Activated CD4-positive, alpha-beta memory T cell treated with anti-CD3 and anti-CD28 coated beads, Interleukin-2, amount 10 ng/mL, durations not matched to agents 7 days and 5 days (primary cell): ENCODE measurements around the gene DIS3L2. TPM values are rescaled to one million over a fixed set of nuclear protein-coding genes. Genes with fewer than 3 reads are reported as not detected.

ENCODE experiments used
- CTCF ChIA-PET: fragments of 350-600 bp; sonication (Branson Sonifier 250); formaldehyde crosslinking; loops from one replicate; lab custom pipeline; 2021; ENCODE audit warnings: antibody characterized with exemption, inconsistent platforms; lab: Charles Lee
- POLR2A ChIA-PET: fragments of 350-600 bp; sonication (Branson Sonifier 250); formaldehyde crosslinking; loops from one replicate; lab custom pipeline; 2021; ENCODE audit warnings: antibody characterized with exemption; lab: Charles Lee
- DNase-seq: peaks from one replicate; pipeline ENCODE4 v3.0.0-alpha.2; 2020
- H3K27ac Mint-ChIP-seq: one replicate; pipeline ENCODE4 v1.8.0; 2021; ENCODE audit warnings: mild to moderate bottlenecking, mixed read lengths
- H3K27me3 Mint-ChIP-seq: one replicate; pipeline ENCODE4 v1.8.0; 2021; ENCODE audit warnings: mixed read lengths
- H3K36me3 Mint-ChIP-seq: one replicate; pipeline ENCODE4 v1.8.0; 2021; ENCODE audit warnings: low read depth, mixed read lengths
- H3K4me1 Mint-ChIP-seq: one replicate; pipeline ENCODE4 v1.8.0; 2021; ENCODE audit warnings: mixed read lengths
- H3K4me3 Mint-ChIP-seq: one replicate; pipeline ENCODE4 v1.8.0; 2021; ENCODE audit warnings: mild to moderate bottlenecking, mixed read lengths
- H3K9me3 Mint-ChIP-seq: one replicate; pipeline ENCODE4 v1.8.0; 2021; ENCODE audit warnings: mixed read lengths
- total RNA-seq, 2 experiments: library from RNA; stranded (reverse); gene quantifications; one replicate each; pipeline ENCODE4 v1.2.3, GENCODE V29; 2021

DIS3L2 gene
- total RNA-seq, 2 experiments from 2014 or later, result 25.8 to 30.6 TPM

DNA sequence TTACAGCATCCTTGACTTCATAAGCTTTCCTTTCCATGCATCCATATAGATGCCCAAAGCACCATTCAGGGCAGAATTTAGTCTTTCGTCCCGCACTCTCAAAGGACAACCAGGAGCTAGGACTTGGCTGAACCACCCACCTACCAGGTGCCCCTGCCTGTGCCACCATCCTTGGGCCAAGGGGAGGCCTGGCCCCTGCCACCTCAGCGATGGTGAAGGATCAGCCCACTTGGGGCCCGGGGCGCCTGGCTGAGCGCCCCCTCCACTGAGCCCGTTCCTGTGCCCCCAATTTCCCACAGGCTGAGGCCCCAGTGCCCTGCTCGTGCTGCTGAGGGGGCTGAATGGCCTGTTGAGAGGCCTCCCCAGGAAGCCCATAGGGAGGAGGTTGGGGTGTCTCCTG lies 383.7 kb downstream of the DIS3L2 start:
- DNase-seq, result no peak
- peaks cover 17% of the 10 kb centered on the region for H3K27me3 Mint-ChIP-seq
- POLR2A ChIA-PET, result no interaction called here
- H3K36me3 Mint-ChIP-seq, result no peaks in the 10 kb centered on the region
- peaks cover 7% of the 10 kb centered on the region for H3K4me1 Mint-ChIP-seq
- CTCF ChIA-PET, result no interaction called here
- H3K9me3 Mint-ChIP-seq, result no peaks in the 10 kb centered on the region
- H3K27ac Mint-ChIP-seq, result no peak overlapping the region
- H3K4me3 Mint-ChIP-seq, result no peak overlapping the region

DNA sequence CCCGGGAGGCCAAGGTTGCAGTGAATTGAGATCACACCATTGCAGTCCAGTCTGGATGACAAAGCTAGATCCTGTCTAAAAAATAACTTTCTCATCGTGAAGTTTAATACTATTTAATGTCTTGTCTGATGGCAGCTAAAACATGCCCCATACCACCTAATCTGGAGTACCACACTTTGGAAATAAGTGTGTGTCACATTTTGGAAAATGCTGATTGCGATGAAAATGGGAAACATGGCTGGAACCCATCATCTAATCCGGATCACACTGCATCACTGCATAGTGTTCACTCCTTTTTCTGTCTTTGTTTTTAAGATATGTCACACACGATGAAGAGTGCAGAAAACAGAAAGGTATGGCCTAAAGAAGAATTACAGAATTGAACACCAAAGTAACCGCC lies 385.9 kb downstream of the DIS3L2 start:
- Mint-ChIP-seq H3K9me3 (no peaks in the 10 kb centered on the region), H3K4me1 (peaks cover 7% of the 10 kb centered on the region), H3K36me3 (no peaks in the 10 kb centered on the region), H3K27ac (no peak overlapping the region), H3K27me3 (peaks cover 29% of the 10 kb centered on the region), H3K4me3 (no peak overlapping the region)
- ChIA-PET CTCF (interaction anchor here (1.2 to 1.3 kb wide), 2 partner anchors 12 to 92 kb away, joined by 3 to 5 read pairs; no protein-coding TSS in a partner anchor), POLR2A (no interaction called here)
- no peak for DNase-seq

GRCh38 chr2:232348936-232349335 lies 387.4 kb downstream of the DIS3L2 start:
- ChIA-PET POLR2A (no interaction called here), CTCF (interaction anchor here (1.2 kb wide), 1 partner anchor 14 kb away, joined by 3 read pairs; no protein-coding TSS in a partner anchor)
- peak; percentile 46 for DNase-seq
- Mint-ChIP-seq H3K9me3 (no peaks in the 10 kb centered on the region), H3K27me3 (peaks cover 34% of the 10 kb centered on the region), H3K36me3 (no peaks in the 10 kb centered on the region), H3K27ac (no peak overlapping the region), H3K4me1 (peaks cover 7% of the 10 kb centered on the region), H3K4me3 (no peak overlapping the region)

GRCh38 chr2:232349546-232349945 lies 388.0 kb downstream of the DIS3L2 start:
- peaks cover 30% of the 10 kb centered on the region for H3K27me3 Mint-ChIP-seq
- no peak overlapping the region for H3K27ac Mint-ChIP-seq
- H3K9me3 Mint-ChIP-seq, result no peaks in the 10 kb centered on the region
- DNase-seq, result no peak
- no peaks in the 10 kb centered on the region for H3K36me3 Mint-ChIP-seq
- peaks cover 7% of the 10 kb centered on the region for H3K4me1 Mint-ChIP-seq
- ChIA-PET POLR2A (no interaction called here), CTCF (no interaction called here)
- H3K4me3 Mint-ChIP-seq, result no peak overlapping the region

DNA sequence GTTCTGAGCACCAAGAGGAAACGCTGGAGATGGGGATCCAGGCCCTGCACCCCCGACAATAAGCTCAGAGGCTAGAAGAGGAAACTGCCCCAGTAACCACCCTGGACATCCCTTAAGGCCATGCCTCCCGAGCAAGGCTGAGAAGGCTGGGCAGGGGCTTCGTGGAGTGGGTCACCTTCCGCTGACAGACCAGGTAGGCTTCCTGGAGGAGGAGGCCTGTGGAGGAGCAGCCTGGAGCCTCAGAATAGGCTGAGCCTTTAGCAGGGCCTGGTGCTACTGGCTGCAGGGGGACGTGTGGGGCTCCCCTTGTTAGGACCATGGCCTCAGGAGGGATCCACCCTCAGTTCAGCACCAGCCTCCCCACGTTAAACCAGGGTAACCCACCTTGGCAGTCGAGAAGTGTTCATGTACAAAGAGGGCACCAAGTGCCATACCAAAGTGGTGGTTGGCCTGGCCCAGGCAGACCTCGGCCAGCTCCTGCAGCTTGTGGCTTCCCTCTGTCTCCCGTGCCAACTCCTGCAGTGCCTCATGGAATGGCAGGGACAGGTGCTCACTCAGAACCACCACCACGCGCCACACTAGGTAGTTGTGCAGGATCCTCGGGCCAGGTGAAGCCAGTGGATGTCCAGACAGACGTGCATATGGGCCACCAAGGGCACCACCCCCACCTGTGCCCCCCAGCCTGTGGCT lies 388.6 kb downstream of the DIS3L2 start:
- no peak overlapping the region for H3K27ac Mint-ChIP-seq
- H3K4me3 Mint-ChIP-seq, result no peak overlapping the region
- DNase-seq, result no peak
- POLR2A ChIA-PET, result no interaction called here
- H3K36me3 Mint-ChIP-seq, result no peaks in the 10 kb centered on the region
- H3K4me1 Mint-ChIP-seq, result peaks cover 7% of the 10 kb centered on the region
- H3K9me3 Mint-ChIP-seq, result no peaks in the 10 kb centered on the region
- H3K27me3 Mint-ChIP-seq, result peaks cover 30% of the 10 kb centered on the region
- CTCF ChIA-PET, result no interaction called here

- no peak for DNase-seq
- no peak overlapping the region for H3K27ac Mint-ChIP-seq
- no peaks in the 10 kb centered on the region for H3K36me3 Mint-ChIP-seq
- H3K4me1 Mint-ChIP-seq, result peaks cover 7% of the 10 kb centered on the region
- H3K27me3 Mint-ChIP-seq, result peaks cover 30% of the 10 kb centered on the region
- H3K9me3 Mint-ChIP-seq, result no peaks in the 10 kb centered on the region
- ChIA-PET POLR2A (no interaction called here), CTCF (no interaction called here)
- H3K4me3 Mint-ChIP-seq, result no peak overlapping the region
These were observed 389.5 kb downstream of the DIS3L2 start for GRCh38 chr2:232350804-232351685.

DNA sequence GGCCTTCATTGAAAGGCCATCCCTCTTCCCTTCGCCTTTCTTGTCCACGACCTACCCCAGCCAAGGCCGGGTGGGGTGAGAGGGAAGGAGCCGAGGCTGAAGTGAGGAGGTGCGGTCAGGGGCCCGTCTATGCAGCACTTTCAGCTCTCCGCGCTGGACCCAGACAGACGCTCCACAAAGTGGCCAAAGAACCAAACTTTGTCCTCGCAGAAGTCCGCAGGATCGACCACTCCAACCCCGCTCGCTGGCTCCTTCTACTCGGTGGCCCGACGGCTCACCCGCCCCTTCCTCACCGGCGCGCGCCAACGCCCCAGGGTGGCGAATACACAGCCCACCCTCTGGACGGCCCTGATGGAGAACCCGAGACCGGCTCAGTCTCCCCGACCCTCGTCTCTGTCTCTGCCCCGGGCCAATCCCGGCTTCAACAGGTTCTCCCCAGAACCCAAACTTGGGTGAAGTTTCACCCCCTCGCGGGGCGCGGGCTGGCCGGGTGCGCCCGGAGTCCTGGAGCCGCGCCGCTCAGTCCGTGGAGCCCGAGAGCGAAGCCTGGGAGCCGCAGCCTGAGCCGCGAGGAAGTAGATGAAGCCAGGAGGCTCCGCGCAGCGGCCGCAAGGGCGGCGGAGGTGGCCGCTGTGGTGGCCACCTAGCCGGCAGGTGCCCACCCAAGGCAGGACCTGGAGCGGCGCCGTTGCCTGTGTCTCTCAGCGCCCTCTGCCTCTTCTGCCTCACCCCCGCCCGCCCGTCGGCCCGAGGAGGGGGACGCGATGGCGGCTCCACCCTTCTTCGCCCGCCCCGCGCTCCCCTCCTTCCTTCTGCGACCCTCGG lies 390.4 kb downstream of the DIS3L2 start:
- CTCF ChIA-PET, result no interaction called here
- POLR2A ChIA-PET, result no interaction called here
- Mint-ChIP-seq H3K9me3 (no peaks in the 10 kb centered on the region), H3K4me1 (peaks cover 7% of the 10 kb centered on the region), H3K27me3 (peaks cover 30% of the 10 kb centered on the region), H3K36me3 (no peaks in the 10 kb centered on the region), H3K27ac (no peak overlapping the region), H3K4me3 (no peak overlapping the region)
- DNase-seq, result no peak

GRCh38 chr2:232352511-232353091 lies 391.1 kb downstream of the DIS3L2 start:
- CTCF ChIA-PET, result no interaction called here
- POLR2A ChIA-PET, result no interaction called here
- peaks cover 7% of the 10 kb centered on the region for H3K4me1 Mint-ChIP-seq
- H3K27me3 Mint-ChIP-seq, result peaks cover 29% of the 10 kb centered on the region
- no peak overlapping the region for H3K4me3 Mint-ChIP-seq
- no peak overlapping the region for H3K27ac Mint-ChIP-seq
- no peaks in the 10 kb centered on the region for H3K36me3 Mint-ChIP-seq
- no peaks in the 10 kb centered on the region for H3K9me3 Mint-ChIP-seq
- no peak for DNase-seq

- Mint-ChIP-seq H3K27me3 (peaks cover 30% of the 10 kb centered on the region), H3K4me3 (no peak overlapping the region), H3K9me3 (no peaks in the 10 kb centered on the region), H3K27ac (no peak overlapping the region), H3K4me1 (peaks cover 7% of the 10 kb centered on the region), H3K36me3 (no peaks in the 10 kb centered on the region)
- ChIA-PET POLR2A (no interaction called here), CTCF (no interaction called here)
- DNase-seq, result no peak
These were observed 391.6 kb downstream of the DIS3L2 start for GRCh38 chr2:232353096-232353495.

DNA sequence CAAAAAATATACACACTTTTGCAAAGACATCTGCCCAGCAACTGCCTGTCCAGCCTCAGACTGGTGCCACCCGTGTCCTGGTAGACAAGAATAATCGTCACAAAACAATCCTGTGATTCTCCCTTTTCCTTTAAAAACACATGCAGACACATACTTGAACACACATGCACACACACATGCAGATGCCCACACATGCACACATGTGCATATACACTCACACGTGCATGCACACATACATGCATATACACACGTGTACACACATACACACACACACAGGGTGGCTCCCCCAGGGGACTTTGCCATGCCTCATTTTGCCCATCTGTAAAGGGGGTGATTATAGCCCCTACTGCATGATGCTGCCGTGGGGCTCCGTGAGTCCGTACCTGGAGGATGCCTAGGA lies 392.1 kb downstream of the DIS3L2 start:
- Mint-ChIP-seq H3K4me3 (no peak overlapping the region), H3K27me3 (peaks cover 31% of the 10 kb centered on the region), H3K36me3 (no peaks in the 10 kb centered on the region), H3K4me1 (peaks cover 6% of the 10 kb centered on the region), H3K27ac (no peak overlapping the region), H3K9me3 (no peaks in the 10 kb centered on the region)
- POLR2A ChIA-PET, result no interaction called here
- DNase-seq, result no peak
- CTCF ChIA-PET, result no interaction called here

- no peaks in the 10 kb centered on the region for H3K36me3 Mint-ChIP-seq
- H3K4me3 Mint-ChIP-seq, result no peak overlapping the region
- no peaks in the 10 kb centered on the region for H3K9me3 Mint-ChIP-seq
- peaks cover 31% of the 10 kb centered on the region for H3K27me3 Mint-ChIP-seq
- no peak for DNase-seq
- H3K4me1 Mint-ChIP-seq, result peaks cover 2% of the 10 kb centered on the region
- ChIA-PET POLR2A (no interaction called here), CTCF (interaction anchor here (1.1 kb wide), 1 partner anchor 12 kb away, joined by 4 read pairs; no protein-coding TSS in a partner anchor)
- no peak overlapping the region for H3K27ac Mint-ChIP-seq
These were observed 392.6 kb downstream of the DIS3L2 start for GRCh38 chr2:232354069-232354468.

DNA sequence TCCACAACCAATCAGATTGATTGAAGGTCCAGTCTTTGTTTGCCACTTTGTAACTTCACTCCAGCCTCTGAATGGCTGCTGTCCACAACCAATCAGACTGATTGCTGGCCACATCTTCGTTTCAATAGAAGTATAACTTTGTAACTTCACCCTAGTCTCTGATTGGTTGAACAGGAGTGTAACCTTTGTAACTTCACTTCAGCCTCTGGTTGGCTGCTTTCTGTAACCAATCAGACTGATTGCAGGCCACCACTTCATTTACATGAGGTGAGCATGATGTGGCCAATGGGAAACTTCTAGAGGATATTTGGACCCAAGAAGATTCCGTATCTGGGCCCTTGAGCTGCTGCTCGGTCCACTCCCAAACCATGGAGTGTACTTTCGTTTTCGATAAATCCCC lies 400.1 kb downstream of the DIS3L2 start:
- Mint-ChIP-seq H3K36me3 (no peaks in the 10 kb centered on the region), H3K4me3 (no peak overlapping the region), H3K4me1 (peaks cover 12% of the 10 kb centered on the region), H3K27ac (no peak overlapping the region), H3K9me3 (no peaks in the 10 kb centered on the region), H3K27me3 (peaks cover 6% of the 10 kb centered on the region)
- DNase-seq, result no peak
- CTCF ChIA-PET, result interaction anchor here (0.6 to 1.3 kb wide), 2 partner anchors 27 kb away, joined by 3 to 4 read pairs; no protein-coding TSS in a partner anchor
- POLR2A ChIA-PET, result no interaction called here
